H1 (cell line): ENCODE results near the gene OLFM1. TPM values are rescaled to one million over a fixed set of nuclear protein-coding genes. Genes with fewer than 3 reads are reported as not detected.

Experiments used
- CTCF ChIA-PET: fragments of 300-600 bp; sonication (Branson Sonifier 250); formaldehyde crosslinking; loops from one replicate; lab custom pipeline; 2021; ENCODE audit not compliant: partially characterized antibody; lab: Charles Lee
- POLR2A ChIA-PET: fragments of 300-600 bp; sonication (Branson Sonifier 250); formaldehyde crosslinking; loops from one replicate; lab custom pipeline; 2021; ENCODE audit warnings: inconsistent platforms; ENCODE audit not compliant: partially characterized antibody; lab: Charles Lee
- DNase-seq, 2 experiments: peaks; one replicate each; pipeline versions ENCODE4 v3.0.0 to v3.0.0-alpha.2; 2010 to 2022; ENCODE audit warnings: low spot score in 2 of 2, low read depth in 1 of 2, mixed read lengths in 1 of 2
- FAIRE-seq: peaks from 2 replicates; lab custom pipeline; 2011; peaks lifted over from hg19 to GRCh38; lab: Jason Lieb, UNC
- H2AFZ ChIP-seq: 2 replicates; pipeline ENCODE4 v1.8.1; 2012; ENCODE audit warnings: low read length, inconsistent platforms
- H2AK5ac ChIP-seq: 2 replicates; pipeline ENCODE4 v1.6.1; 2013; ENCODE audit warnings: low read depth, low read length
- H2BK120ac ChIP-seq: replicated peaks from 2 replicates; pipeline ENCODE3; 2013; ENCODE audit warnings: low read depth, low read length, inconsistent platforms
- H2BK12ac ChIP-seq: 2 replicates; pipeline ENCODE4 v1.6.1; 2013; ENCODE audit warnings: low read depth, low read length
- H2BK15ac ChIP-seq: 2 replicates; pipeline ENCODE4 v1.6.1; 2013; ENCODE audit warnings: low read length
- H2BK20ac ChIP-seq: 2 replicates; pipeline ENCODE4 v1.6.1; 2013; ENCODE audit warnings: low read length
- H2BK5ac ChIP-seq: 2 replicates; pipeline ENCODE4 v1.6.1; 2013; ENCODE audit warnings: low read depth, low read length
- H3K14ac ChIP-seq: 2 replicates; pipeline ENCODE4 v1.6.1; 2013; ENCODE audit warnings: inconsistent platforms; ENCODE audit not compliant: insufficient read length
- H3K18ac ChIP-seq: 2 replicates; pipeline ENCODE4 v1.6.1; 2013; ENCODE audit warnings: low read length; ENCODE audit errors: extremely low read depth
- H3K23ac ChIP-seq: 2 replicates; pipeline ENCODE4 v1.6.1; 2013; ENCODE audit warnings: inconsistent platforms; ENCODE audit not compliant: insufficient read length
- H3K23me2 ChIP-seq: 2 replicates; pipeline ENCODE4 v1.6.1; 2013; ENCODE audit warnings: low read depth, low read length
- H3K27ac ChIP-seq: 2 replicates; pipeline ENCODE4 v1.6.1; 2011; ENCODE audit warnings: low read depth, low read length, inconsistent platforms
- H3K27me3 ChIP-seq, 4 experiments: replicated peaks in 1 of 4; 1 replicate in 1 of 4; 2 replicates in 3 of 4; pipeline versions ENCODE4 v1.6.1 to v1.8.1; 2011 to 2013; ENCODE audit warnings: low read length in 3 of 4, mild to moderate bottlenecking in 3 of 4, inconsistent platforms in 2 of 4, mixed read lengths in 2 of 4, moderate library complexity in 1 of 4; ENCODE audit not compliant: control insufficient read depth in 3 of 4, insufficient read depth in 3 of 4; ENCODE audit errors: extremely low read depth in 1 of 4
- H3K36me3 ChIP-seq, 4 experiments: 2 replicates each; pipeline versions ENCODE4 v1.6.1 to v1.8.1; 2011 to 2013; ENCODE audit warnings: mild to moderate bottlenecking in 4 of 4, low read length in 3 of 4, moderate library complexity in 2 of 4, control low read depth in 1 of 4, inconsistent platforms in 1 of 4; ENCODE audit not compliant: insufficient read depth in 4 of 4, control insufficient read depth in 2 of 4
- H3K4ac ChIP-seq: replicated peaks from 2 replicates; pipeline ENCODE3; 2013; ENCODE audit warnings: low read length, low read depth, mixed read lengths, inconsistent platforms; ENCODE audit not compliant: insufficient read length
- H3K4me1 ChIP-seq, 4 experiments: replicated peaks in 1 of 4; 1 replicate in 1 of 4; 2 replicates in 3 of 4; pipeline versions ENCODE4 v1.6.1 to v1.8.1; 2011 to 2013; ENCODE audit warnings: low read length in 3 of 4, inconsistent platforms in 2 of 4, mixed read lengths in 1 of 4; ENCODE audit not compliant: insufficient read depth in 4 of 4, control insufficient read depth in 3 of 4
- H3K4me2 ChIP-seq, 2 experiments: 2 replicates each; pipeline versions ENCODE4 v1.6.1 to v1.8.1; 2011 to 2013; ENCODE audit warnings: low read depth in 2 of 2, low read length in 2 of 2, control low read depth in 1 of 2, inconsistent platforms in 1 of 2, mild to moderate bottlenecking in 1 of 2; ENCODE audit not compliant: insufficient read depth in 1 of 2
- H3K4me3 ChIP-seq, 4 experiments: fragments of 200-600, 300-600 bp in 1 of 4; sonication (generic), shearing (Covaris generic), sonication (Bioruptor Twin) in 1 of 4; 2 replicates each; pipeline versions ENCODE4 v1.5.1 to v1.8.1; 2011 to 2016; ENCODE audit warnings: low read length in 4 of 4, low read depth in 3 of 4, control low read depth in 2 of 4, inconsistent platforms in 2 of 4, mild to moderate bottlenecking in 2 of 4, mixed read lengths in 1 of 4, moderate library complexity in 1 of 4; ENCODE audit not compliant: insufficient read depth in 2 of 4; ENCODE audit errors: extremely low read depth in 1 of 4
- H3K56ac ChIP-seq: replicated peaks from 2 replicates; pipeline ENCODE3; 2013; ENCODE audit warnings: low read depth, mild to moderate bottlenecking, mixed read lengths, low read length, inconsistent platforms; ENCODE audit not compliant: insufficient read length
- H3K79me1 ChIP-seq: 2 replicates; pipeline ENCODE4 v1.6.1; 2013; ENCODE audit warnings: low read depth, low read length, control low read depth
- H3K79me2 ChIP-seq, 2 experiments: 2 replicates each; pipeline versions ENCODE4 v1.6.1 to v1.8.1; 2012 to 2013; ENCODE audit warnings: low read length in 2 of 2, mild to moderate bottlenecking in 2 of 2, inconsistent platforms in 1 of 2; ENCODE audit not compliant: insufficient read depth in 2 of 2, control insufficient read depth in 1 of 2
- H3K9ac ChIP-seq, 4 experiments: replicated peaks in 1 of 4; 1 replicate in 1 of 4; 2 replicates in 3 of 4; pipeline versions ENCODE4 v1.6.1 to v1.8.1; 2011 to 2013; ENCODE audit warnings: low read depth in 3 of 4, low read length in 3 of 4, control low read depth in 2 of 4, mild to moderate bottlenecking in 2 of 4, moderate library complexity in 2 of 4, inconsistent platforms in 1 of 4; ENCODE audit errors: extremely low read depth in 1 of 4
- H3K9me3 ChIP-seq, 2 experiments: 2 replicates each; pipeline versions ENCODE4 v1.6.1 to v1.8.1; 2012 to 2013; ENCODE audit warnings: mild to moderate bottlenecking in 2 of 2, moderate library complexity in 2 of 2, control low read depth in 1 of 2, inconsistent platforms in 1 of 2, low read depth in 1 of 2, low read length in 1 of 2, mixed read lengths in 1 of 2; ENCODE audit not compliant: insufficient read depth in 2 of 2
- H4K20me1 ChIP-seq, 2 experiments: replicated peaks in 1 of 2; 2 replicates each; pipeline versions ENCODE3 to v1.8.1; 2011 to 2013; ENCODE audit warnings: inconsistent platforms in 2 of 2, low read length in 2 of 2, mild to moderate bottlenecking in 1 of 2; ENCODE audit not compliant: insufficient read depth in 2 of 2, control insufficient read depth in 1 of 2
- H4K5ac ChIP-seq: 2 replicates; pipeline ENCODE4 v1.6.1; 2013; ENCODE audit warnings: low read length, low read depth, mixed read lengths, inconsistent platforms; ENCODE audit not compliant: insufficient read length
- H4K8ac ChIP-seq: 2 replicates; pipeline ENCODE4 v1.8.0; 2013; ENCODE audit warnings: mild to moderate bottlenecking, moderate library complexity, low read length, inconsistent platforms; ENCODE audit not compliant: insufficient read depth; ENCODE audit errors: extremely low read depth
- H4K91ac ChIP-seq: replicated peaks from 2 replicates; pipeline ENCODE3; 2013; ENCODE audit warnings: low read length, mixed read lengths, inconsistent platforms; ENCODE audit not compliant: insufficient read length
- MAFK ChIP-seq: IDR thresholded peaks from 2 replicates; pipeline ENCODE4 v1.6.1; 2012; ENCODE audit warnings: low read depth, mild to moderate bottlenecking, improper control_type of control experiment, low read length
- POU5F1 ChIP-seq: IDR thresholded peaks from 2 replicates; pipeline ENCODE4 v1.6.1; 2011; ENCODE audit warnings: low read depth, mild to moderate bottlenecking, low read length, moderate library complexity
- WGBS, 2 experiments: shearing (Covaris generic) in 1 of 2; methylation state at CpG; one replicate each; pipeline versions ENCODE4 v1.1.6 to v1.1.7; 2013 to 2015; ENCODE audit warnings: low lambda C conversion rate in 2 of 2, mixed read lengths in 2 of 2, inconsistent platforms in 1 of 2, low coverage in 1 of 2, missing lambda C conversion rate in 1 of 2; ENCODE audit not compliant: insufficient replicate concordance in 2 of 2, insufficient coverage in 1 of 2, insufficient read length in 1 of 2; ENCODE audit errors: extremely low coverage in 1 of 2, missing lambda C conversion rate in 1 of 2; 5-methylcytosine and 5-hydroxymethylcytosine counted together
- polyA plus RNA-seq, 7 experiments: library from polyadenylated mRNA; depleted of rRNA in 3 of 7; stranded (reverse) in 5 of 7; unstranded in 2 of 7; fragments of >200 nt in 5 of 7; fragments of 200-250 nt in 2 of 7; gene quantifications; 1 replicate in 5 of 7; 2 replicates in 1 of 7; 4 replicates in 1 of 7; pipeline versions ENCODE4 v1.2.1 to v1.2.3, GENCODE V29; 2011 to 2013; ENCODE audit warnings: missing spikeins in 2 of 7, mixed read lengths in 2 of 7
- total RNA-seq: library from RNA; stranded (reverse); fragmentation: NEBNext Ultra II Directional; extraction: Animal tissue kit (Norgen Biotek cat#: 25700); gene quantifications from 2 replicates; pipeline ENCODE4 v1.2.1, GENCODE V29; 2021

Gene OLFM1
- total and polyA plus RNA-seq, 2 of the 8 experiments (the other 6 are each of a cell fraction or from before 2014, with no cell fraction given): 53.0 to 53.4 TPM

- DNase-seq (no peak), FAIRE-seq (no peak)
- Histone ChIP-seq H2BK20ac (no peak overlapping the region), H3K9ac (no peak overlapping the region), H2BK120ac (no peak overlapping the region), H3K56ac (no peak overlapping the region), H2BK12ac (no peak overlapping the region), H2AK5ac (no peak overlapping the region), H3K36me3 (no peaks in the 10 kb centered on the region), H4K5ac (no peak overlapping the region), H4K91ac (no peak overlapping the region), H3K23ac (no peak overlapping the region), H3K4me2 (no peak overlapping the region), H3K23me2 (peaks cover 8% of the 10 kb centered on the region; the same call in 1 of the 2 replicates), H2BK15ac (no peak overlapping the region), H3K79me2 (no peaks in the 10 kb centered on the region; a peak in 1 of 4 replicates), H3K4me3 (no peak overlapping the region), H2BK5ac (no peak overlapping the region), H4K8ac (no peak overlapping the region), H3K27ac (no peak overlapping the region), H3K14ac (no peak overlapping the region), H3K27me3 (peaks cover 0 to 18% (median 17%) of the 10 kb centered on the region in 4 experiments; a peak in 6 of 7 replicates), H3K4me1 (peaks cover 0 to 9% (median 7%) of the 10 kb centered on the region in 4 experiments; a peak in 6 of 7 replicates), H2AFZ (no peak overlapping the region), H3K9me3 (no peaks in the 10 kb centered on the region), H4K20me1 (peaks cover 2 to 16% of the 10 kb centered on the region in 2 experiments), H3K18ac (no peak overlapping the region), H3K4ac (no peak overlapping the region), H3K79me1 (peaks cover 2% of the 10 kb centered on the region)
- WGBS, 2 experiments: 89% methylated on average over 11 of the region's 11 CpGs; no CpG with 5 or more reads in 1 of the 2 experiments
- POLR2A ChIA-PET: no interaction called here
- CTCF ChIA-PET: interaction anchor here (1.3 to 12.6 kb wide), 2 partner anchors 9 to 336 kb away, joined by 4 to 137 read pairs; partner anchors contain the start of gene OLFM1
- no peak for TF ChIP-seq POU5F1
- TF ChIP-seq MAFK: no peak
These were observed 9.1 kb upstream of the OLFM1 start for GRCh38 chr9:135078361-135078821.
